ENCODE data around the gene HOXD10.

Gene HOXD10

DNA sequence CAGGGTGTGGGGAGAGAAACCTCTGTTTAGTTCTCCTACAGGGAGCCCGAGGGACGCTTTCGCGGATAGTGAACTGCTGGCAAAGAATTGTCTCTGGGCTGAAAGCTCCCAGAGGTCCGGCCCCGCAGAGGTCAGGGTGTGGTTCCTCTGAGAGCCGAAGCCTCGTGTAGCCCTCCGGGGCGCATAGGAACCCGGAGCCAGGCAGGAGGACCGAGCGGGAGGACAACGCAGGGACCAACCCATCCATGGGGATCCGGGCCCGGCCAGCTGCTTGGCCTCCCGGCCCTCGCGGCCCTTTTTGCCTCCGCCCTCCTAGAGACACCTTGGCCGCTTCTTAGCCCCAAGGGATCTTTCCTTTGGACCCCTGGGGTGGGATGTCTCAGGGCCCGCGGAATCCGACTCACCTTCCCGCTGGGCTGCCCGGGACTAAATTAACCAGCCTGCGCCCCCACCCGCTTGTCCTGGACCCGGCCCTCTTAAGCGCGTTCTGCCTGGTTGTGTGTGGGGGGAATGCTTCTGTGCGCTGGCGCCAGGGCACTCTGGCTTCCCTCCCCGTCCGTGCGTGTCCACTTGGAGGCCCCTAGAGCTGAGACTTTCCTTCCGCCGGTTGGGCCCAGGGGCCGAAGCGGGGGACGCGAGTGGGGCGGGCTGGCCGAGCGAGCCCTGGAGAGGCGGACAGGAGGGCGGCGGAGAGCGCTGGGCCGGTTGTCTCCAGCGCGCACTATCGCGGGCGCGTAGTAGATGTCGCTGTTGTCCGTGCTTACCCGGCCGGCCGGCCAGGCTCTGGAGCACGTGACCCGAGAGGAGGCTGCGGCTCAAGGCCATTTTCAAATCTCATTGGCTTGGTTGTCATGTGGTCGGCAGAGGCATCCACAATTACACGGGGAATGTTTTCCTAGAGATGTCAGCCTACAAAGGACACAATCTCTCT, at the start of gene HOXD10:
Gene HOXD10, plus strand, starts transcription at position 896 of the 931 bp plus-strand sequence. CDS start 56 bp downstream, outside the sequence.
- DNase-seq, result no peak

DNA sequence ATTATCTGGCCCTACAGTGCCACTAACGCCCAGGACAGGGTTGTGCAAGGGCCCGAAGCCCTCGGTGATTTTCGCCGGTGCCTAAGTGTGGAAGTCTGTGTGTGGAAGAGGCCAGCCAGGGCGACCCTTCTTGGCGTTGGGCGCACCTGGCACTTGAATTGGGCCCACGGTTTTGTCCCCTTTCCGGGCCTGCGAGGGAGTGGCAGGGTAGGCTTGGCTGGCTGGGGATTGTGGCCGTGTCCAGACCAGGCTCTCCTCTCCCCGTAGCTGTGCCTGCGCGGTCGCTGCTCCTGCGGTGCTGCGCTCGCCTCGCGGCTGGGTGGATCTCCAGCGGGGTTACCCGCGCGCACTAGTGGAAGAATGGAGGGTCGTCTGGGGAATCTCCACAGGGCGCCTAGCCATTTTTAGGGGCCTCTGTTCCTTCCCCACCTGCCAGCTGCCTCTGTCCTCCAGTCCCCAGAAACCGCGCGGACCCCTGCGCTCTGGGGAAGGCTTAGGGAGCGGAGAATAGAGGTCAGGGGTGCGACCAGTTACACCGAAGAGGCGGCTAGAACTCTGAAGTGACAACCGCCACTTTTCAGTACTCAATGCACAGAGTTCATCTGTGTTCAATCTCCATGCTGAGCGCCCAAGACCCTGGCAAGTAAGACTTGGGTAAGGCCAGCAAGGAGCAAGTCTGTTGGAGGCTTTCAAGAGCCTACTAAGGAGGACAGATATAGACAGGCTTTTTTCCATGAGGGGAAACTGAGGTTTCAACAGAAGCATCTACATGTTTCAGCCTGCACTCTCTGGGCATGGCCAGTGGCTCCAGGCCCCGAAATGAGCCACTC, 48.8 kb upstream of the HOXD10 start:
- DNase-seq, result no peak

DNA sequence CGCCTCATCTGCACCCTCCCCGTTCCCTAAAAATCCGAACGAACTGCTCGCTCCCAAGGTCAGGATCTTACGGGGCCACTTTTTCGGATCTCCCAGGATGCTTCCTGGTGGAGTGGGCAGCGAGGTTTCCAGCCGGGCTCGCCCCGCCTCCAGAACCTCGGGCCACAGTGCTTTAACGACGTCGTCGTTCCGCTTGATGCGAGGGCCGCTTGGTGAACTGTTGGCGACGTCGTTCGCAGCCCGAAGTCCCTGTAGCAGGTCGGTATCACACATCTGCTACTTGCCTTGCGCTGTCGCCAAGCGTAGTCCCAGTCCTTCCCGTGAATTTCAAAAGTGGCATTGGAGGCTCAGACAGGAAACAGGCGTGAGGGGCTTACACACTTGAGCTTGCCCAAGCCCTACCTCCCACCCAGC, 48.2 kb upstream of the HOXD10 start:
- DNase-seq, result no peak

DNA sequence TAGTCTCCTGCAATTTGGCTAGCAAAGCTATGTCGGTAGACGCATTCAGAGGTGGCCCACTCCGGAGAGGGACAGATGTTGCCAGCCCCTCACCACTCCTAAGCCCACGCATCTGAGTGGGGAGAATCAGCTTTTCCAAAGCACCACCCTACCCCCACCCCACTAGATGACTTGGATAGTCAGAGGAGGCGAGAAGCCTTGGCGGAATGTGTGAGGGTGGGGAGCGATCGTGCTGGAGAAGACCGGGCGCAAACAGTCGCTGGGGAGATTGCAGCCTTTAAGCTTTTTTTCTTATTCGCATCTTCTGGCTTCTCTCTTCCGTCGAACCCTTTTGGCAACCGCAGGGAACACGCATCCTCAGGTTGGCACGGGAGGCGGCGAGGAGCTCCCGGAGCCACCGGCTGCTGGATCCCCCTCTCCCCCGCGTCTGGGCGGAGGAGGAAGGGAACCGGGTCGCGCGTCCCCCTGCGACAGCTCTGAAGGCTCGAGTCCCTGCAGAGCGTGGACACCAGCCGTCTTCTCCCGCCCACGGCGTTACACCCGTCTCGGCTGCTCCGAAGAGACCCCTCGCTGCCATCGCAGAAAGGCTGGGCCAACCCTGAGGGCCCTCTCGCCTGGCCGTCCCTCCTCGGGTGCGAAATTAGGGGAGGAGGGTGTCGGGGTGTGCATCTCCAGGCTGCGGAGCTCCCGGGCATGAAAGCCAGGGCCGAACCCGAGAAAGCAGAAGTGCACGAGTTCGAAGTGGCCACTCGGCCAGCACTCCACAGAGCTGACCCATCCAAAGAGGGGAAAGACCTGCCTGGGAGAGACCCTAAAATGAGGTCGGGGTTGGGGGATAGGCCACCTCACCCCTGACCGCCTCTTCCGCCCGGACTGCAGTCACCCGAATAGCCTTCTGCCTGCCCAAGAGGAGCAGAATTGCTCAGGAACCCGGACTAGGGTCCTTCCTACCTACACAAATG, 45.0 kb upstream of the HOXD10 start:
- no peak for DNase-seq

DNA sequence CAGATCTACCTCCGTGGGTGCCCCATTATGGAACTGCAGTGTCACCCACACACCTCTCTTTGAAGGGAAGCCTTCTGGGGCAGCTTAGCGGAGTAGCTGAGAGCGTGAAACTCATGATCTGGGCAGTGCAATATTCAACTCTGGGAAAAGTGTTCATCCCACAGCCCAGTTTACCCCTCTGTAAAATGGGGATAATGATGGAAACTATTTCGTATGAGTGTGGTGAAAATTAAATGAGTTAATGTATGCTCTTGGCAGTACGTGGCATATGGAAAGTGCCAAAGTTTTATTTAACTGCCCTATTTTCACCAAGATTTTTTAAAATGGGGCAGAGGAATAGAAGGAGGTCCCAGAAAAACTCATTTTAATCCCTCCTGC, 44.3 kb upstream of the HOXD10 start:
- no peak for DNase-seq

DNA sequence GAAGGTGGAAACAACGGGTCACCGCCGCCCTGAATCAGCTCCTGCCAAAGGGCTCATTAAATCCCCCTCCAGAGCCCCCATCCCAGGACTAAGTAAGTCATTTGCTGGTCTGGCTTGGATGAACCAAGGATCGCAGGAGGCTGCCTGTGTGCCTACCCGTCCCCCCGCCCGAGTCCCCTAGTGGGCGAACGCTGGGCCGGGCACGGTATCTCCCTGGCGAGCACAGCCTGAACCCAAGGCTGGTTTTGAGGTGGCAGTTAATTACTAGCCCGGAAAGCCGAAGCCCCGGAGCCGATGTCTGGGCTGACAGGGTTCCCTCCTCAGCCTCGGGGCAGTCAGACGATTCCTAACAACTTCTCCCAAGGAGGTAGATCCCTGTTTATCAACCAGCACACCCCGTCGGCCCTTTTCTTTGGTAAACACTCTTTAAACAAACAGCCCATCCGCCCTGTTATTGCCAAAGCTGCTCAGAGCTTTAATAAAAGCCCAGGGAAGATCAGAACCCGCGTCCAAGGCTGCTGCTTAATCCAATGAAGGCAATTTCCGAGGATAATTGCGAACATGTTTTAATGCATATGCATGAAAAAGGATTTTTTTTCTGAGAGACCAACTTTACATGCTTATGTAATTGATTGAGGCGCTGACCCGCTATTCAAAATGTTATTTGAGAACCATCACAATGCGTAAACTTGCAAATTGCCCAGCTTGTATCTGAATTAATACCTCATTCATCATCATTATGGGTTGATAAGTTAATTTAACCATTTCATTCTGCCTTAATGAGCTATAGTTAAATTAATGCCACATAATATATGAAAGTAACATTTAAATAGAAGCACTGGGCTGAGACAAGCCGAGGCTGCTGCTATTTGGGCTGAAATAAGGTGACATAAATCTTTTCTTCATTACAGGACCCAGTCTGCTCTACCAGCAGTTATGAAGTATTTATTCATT, 43.4 kb upstream of the HOXD10 start:
- DNase-seq, result no peak

DNA sequence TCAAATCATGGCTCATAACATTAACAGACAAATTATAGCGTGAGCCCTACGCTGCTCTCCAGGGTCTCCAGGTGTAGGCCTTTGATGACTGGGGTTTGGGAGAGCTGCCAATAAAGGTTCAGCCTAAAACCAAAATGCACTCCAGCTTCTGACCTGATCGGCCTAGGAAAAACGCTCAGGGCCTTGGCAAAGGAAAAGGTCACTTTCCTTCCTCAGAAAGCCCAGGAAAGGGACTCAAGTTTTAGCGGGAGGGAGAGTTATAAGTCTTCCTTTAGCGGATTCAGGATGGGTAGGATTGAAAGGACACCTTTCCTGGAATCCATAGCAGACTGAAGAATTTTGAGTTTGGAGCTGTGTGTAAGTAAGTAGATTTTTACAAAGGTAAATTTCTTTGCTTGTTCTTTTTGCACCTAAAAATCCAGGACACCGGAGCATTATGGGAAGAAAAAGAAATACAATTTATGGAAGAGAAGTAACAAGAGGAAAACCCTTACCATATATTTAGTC, 41.6 kb upstream of the HOXD10 start:
- no peak for DNase-seq

DNA sequence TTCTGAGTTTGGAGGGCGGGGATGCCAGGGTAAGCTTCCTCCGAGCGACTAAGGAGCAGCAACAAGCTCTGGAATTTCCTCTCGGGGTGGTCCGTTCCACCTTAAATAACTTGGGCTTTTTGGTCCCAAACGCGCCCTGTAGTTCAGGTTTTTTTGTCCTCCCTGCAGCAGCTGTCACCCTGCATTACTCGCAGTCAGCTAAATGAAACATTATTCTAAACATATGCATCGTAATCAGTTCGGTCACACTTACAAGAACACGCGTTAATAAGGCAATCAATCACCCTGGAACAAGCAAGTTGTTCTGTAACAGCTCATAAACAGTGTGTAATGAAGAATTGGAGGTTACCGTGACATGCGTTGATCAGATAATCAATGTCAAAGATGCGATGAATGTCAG, 41.1 kb upstream of the HOXD10 start:
- no peak for DNase-seq

DNA sequence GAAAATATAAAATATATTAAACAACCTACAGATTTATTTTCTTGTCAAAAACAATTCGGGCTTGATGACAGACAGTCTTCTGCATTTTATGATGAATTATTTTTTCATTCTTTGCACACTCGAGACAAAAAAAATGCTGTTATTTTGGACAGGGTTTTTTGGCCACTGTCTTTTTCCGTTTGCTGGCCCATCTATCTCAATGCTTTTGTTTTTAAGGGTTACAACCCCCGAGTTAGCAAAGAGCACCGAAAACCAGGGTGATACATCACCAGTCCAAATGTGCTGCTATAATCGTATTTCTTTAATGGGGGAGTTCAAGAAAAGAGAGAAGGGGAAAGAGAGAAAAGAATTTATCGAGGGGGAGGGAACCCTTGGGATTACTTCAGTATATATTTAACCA, 40.5 kb upstream of the HOXD10 start:
- no peak for DNase-seq

DNA sequence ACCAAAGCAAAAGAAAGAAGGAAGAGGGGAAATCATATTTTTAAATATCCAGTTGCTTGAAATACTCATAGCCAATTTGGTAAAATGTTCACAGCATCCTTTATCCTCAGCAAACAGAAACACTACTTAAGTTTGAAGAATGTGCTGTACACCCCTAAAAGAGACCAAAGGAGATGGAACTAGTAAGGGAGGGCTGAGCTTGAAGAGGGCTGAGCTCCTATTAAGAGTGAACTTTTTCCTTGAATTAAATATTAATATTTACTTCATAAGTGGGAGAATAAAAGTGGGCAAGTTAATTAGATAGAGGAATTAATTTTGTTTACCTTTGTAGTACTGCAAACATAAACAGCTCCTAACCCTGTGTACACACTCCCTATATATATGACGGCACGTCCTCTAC, 39.8 kb upstream of the HOXD10 start:
- DNase-seq, result no peak

DNA sequence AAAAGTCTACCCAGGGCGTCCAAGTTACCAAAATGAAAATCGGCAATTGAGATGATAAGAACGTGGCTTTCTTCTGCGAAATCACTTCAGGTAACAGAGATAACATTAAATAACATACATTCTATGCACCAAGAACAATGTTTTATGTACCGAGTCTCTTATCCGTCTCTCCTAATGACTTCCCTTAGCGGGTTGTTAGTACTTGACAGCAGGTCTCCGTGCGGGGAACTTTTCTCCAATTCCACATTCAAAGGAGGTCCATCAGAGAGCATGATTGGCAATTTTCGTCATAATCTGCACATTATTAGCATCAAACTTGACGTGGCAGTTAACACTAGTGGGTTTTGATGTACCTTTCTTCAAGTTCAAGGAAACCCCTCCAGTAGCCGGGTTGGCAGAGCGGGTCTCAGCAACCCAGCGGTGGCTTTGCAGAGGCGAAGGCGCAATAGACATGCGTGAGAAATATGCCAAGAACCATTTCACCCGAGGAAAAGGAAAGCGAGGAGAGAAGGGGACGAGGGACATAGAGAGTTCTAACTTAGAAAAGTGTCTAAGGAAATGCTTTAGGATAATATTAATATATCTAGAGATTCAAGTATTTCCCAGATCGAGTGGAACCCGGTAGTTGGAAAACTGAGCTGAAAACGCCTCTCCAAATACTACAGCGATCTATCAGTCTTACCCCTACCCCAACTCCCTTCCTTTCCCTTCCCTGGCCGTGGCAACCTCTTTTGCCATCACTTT, 37.9 kb upstream of the HOXD10 start:
- no peak for DNase-seq

DNA sequence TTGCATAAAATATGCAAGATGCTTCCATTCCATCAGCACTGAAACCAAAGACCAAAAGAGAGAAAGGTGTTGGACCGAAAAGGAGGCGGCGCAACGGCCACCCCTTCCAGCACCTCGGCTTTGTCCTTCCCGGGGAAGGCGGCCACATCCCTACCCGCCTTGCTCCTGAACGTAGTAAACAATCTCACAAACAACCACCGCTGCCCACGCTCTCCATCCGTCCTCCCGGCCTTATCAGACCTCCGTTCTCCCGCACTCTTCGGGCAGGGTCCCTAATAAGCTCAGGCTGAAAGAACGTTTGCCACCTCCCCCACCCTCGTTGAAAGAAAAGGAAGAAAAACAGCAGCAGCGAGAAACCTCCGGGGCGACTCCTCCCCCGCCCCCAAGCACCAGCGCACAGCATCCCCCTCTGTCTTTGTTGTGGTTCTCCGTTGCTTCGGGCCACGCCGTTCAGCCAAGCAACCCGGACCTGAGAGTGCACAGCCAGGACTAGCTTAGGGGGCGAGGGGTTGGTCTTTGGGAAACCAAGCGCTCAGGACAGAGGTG, 37.2 kb upstream of the HOXD10 start:
- no peak for DNase-seq

DNA sequence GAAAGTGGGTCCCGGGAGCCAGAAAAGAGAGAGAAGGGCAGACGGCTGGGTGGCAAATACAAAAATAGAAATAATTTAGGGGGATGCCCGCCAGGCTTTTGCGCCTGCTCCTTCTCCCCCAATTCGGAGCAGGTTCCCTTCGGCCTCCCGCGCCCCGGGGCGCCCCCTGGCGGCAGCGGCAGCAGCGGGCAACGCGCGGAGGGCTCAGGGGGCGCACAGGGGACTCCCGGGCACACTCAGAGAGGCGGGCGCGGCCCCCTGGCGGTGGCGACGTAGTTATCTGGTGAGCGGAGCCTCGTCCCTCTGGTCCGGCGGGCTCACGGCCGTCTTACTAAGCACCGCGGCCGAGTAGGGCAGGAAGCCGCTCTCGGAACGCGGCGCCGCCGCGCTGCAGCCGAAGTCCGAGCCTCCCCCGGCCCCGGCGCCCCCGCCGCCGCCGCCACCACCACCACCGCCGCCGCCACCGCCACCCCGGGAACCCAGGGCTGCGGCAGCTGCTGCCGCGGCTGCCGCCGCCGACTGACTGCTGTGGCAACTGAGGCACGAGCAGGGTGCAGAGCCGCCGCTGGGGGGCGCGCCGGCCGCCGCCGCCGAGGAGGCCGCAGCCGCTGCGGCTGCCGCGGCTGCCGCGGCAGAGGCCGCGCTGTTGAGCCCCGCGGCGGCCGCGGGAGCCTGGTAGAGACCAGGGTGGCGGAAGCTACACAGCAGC, 36.6 kb upstream of the HOXD10 start:
- no peak for DNase-seq

DNA sequence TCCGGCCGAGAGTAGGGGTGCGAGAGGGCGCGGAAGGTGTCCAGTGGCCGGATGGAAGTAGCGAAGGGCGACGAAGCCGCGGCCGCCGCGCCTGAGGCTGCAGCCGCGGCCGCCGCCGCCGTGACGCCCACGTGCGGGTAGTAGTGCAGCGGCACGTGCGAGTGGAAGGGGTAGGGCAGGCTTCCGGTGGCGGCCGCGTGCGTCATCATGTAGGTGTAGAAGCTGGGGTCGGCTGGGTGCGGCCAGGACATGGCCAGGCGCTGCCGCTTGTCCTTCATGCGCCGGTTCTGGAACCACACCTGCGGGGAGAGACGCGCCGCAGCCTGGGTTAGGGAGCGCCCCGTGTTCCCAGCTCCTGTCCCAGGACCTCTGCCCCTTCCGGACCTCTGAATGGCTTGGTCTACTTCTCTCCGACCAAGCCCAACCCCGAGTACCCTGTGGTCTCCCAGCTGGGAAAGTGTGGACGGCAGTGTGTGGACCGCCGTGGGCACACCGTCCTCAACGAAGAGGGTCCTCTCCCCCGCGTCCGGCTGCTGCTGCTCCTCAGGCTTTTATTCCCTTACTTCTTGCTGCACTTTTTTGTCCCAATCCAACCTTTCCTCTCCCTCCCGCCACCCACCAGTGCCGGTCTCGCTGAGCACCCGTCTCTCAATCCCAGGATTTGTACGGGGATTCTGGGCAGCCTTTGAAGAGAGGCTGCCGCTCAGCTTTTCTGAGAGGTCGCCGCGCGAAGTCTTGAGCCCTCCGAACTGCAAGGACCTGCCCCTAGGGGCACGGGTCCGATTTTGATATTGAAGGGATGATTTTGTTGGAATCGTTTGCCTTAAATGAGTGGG, 35.8 kb upstream of the HOXD10 start:
- DNase-seq, result no peak

DNA sequence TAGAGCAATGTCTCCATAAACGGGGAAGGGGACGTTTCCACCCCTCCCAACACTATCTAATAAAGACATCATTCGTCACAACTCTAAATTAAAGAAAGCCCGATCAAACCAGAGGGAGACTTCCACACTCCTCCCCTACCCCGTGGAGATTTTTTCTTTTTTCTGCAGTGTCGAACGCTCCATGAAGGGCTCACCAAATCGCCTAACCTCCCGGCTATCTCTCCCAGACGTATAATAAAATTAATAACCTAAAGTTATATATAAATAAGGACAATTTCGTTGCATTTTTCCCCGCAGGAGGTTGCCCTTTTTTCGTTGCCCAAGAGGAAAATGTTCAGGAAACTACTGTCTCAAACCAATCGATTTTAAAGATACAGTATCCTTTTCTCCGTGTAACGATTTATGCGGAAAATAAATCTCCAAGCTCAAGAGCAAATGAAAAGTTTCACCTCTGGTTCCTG, 35.2 kb upstream of the HOXD10 start:
- DNase-seq, result no peak

DNA sequence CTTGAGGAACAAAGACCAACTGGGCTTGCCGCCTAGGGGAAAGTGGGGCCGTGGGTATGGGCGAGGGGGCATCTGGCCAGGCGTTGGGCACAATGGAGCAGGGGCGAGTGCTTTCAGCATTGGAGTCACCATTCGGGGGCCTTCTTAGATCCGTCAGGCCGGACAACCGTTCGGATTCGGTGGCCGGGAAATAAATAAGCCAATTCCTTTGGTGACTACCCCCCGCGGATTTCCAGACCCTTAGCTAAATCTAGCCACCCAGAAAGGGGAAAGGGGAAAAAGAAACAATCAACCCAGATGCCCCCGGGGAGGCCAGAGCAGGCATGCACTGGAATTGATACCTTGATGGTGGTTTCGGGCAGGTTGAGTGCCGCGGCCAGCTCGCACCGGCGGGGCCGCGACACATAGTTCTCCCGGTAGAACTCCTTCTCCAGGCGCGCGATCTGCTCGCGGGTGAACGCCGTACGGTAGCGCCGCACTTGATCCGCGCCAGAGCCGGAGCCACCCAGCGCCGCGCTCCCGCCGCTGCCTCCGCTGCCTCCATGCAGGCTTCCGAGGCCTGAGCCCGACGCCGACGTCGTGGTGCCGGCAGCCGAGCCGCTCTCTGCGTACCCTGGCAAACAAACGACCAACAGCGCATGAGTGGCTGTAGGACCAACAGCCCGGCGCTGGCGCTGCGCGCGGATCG, 34.6 kb upstream of the HOXD10 start:
- DNase-seq, result no peak

DNA sequence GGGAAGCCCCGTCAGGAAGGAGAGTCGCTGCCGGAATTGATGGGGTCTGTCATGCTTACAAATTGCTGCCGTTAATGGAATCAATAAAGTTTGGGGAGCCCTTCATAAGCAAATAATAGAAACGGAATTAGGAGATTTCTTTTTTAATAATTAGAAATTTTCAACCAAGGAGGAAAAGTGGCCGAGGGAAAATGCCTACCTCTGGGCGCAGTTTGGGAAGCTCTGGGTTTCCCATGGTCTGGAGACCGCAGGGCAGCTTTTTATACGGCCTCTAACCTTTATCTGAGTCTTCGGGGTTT, 34.1 kb upstream of the HOXD10 start:
- no peak for DNase-seq

Measured in CD4-positive, alpha-beta T cell treated with Interleukin-15 for 1 hour (primary cell).